ENCODE measurements around the gene MAPK4.

Gene MAPK4

DNA sequence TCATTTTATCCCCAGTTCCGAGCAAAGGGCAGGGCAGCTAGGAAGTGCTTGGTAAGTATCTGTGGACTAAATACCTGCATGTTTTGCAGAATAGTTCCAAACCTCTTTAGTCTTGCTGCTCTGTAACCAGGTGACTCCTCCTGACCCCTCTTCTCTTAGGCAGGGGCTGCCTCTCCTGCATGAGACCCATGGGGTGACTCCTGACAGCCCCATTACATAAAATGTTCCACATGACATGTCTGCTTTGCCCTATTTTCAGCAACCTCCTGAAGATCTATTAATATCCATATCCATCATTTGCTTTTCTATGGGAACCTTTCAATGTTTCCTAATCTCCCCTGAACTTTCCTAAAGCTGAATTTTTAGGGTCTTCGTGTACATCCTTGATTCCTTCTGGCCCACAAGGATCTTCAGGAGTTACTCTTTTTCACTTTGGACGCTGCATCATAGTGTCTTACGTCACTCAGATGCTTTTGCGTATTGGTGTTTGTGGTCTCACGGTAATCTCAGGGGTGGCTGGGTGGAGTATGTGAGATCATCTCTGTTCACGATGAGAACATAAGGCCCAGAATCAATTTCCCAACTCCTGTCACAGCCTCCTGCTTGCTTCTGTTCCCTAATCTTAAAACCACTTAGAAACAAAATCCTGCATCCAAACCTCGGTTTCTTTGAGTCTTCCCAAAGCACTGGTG is 76.6 kb downstream of the MAPK4 start:
- H3K27ac ChIP-seq = no peak overlapping the region
- TF ChIP-seq Cebpa-rat (IDR thresholded peaks at IDR 0.05) = no peak
- no peaks in the 10 kb centered on the region for H4K20me1 ChIP-seq
- peaks cover 67% of the 10 kb centered on the region for H3K4me1 ChIP-seq
- 0 out of 2 replicates have a peak, but pooled peaks cover 9% of the 10 kb centered on the region for H3K9me3 ChIP-seq
- H3K27me3 ChIP-seq = no peaks in the 10 kb centered on the region
- H3K9ac ChIP-seq = no peak overlapping the region
- no peaks in the 10 kb centered on the region for H3K36me3 ChIP-seq
- H3K4me2 ChIP-seq = no peak overlapping the region
- H3K4me3 ChIP-seq = no peak overlapping the region

DNA sequence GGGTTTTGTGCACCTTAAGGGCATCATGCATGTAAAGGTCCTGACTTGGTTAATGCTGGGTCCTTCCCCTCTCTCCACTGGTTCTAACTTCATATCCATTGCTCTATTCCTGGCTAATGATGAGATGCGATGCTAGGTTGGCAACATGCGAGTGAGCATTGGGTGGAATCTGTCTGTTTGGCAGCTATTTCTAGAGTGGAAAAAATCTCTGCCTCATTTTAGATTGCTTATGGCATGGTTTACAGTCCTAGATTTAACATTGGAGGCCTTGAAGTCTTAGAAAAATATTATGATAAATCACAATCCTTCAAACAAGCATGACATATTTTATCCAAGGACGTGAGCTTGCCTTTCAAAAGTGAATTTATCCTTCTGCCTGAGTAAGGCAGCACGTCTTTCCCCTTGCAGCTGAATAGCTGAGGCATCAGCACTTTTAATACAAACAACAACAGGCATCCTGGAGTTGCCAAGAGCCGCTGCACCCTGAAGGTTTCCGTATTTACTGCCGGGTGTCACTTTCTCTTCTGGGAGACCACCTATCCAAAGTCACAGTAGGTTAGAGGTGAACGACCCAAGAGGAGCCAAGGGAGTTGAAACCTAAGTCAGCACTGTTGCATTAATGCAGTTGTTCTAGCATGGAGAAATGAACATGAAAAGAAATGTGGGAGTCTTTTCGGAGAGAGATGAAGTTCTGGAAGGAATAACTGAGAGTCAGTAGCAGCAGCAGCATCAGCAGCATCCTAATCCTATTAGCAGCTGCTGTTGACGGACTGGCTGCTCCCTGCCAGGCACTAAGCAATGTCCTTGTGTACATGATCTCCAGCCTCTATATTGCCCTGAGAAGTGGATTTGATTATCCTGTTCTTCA is 78.4 kb downstream of the MAPK4 start:
- Histone ChIP-seq H3K4me3 (no peak overlapping the region), H3K27me3 (no peaks in the 10 kb centered on the region), H3K4me1 (peaks cover 52% of the 10 kb centered on the region), H3K36me3 (no peaks in the 10 kb centered on the region), H3K27ac (no peak overlapping the region), H4K20me1 (no peaks in the 10 kb centered on the region), H3K9me3 (0 out of 2 replicates have a peak, but pooled peaks cover 9% of the 10 kb centered on the region), H3K9ac (no peak overlapping the region), H3K4me2 (no peak overlapping the region)
- TF ChIP-seq Cebpa-rat (IDR thresholded peaks at IDR 0.05) = no peak

DNA sequence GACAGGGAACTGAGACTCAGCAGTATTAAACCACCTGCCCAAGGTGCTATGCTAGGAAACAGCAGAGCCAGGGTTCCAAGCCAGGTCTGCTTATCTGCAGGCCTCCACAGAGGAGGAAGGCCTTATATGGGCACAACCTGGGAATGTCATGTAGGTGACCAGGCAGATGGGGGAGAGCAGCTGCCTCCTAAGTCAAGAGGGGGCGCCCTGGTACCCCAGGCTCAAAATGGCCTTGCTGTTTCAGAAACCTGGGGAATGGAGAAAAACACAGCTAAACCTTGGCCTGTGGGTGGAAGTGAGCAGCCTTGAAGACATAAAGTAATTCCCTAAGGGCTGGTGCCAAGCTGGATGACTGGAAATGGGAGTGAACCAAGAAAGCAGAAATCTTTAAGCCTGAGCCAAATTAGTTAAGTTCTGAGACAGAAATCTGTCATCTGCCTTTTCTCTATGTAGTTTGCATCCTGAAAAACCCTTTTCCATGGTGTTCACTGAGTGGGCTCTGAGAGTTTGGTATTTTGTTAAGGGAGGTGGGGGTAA is 79.1 kb downstream of the MAPK4 start:
- H3K4me1 ChIP-seq = peaks cover 49% of the 10 kb centered on the region
- H3K9me3 ChIP-seq = 0 out of 2 replicates have a peak, but pooled peaks cover 9% of the 10 kb centered on the region
- no peaks in the 10 kb centered on the region for H3K36me3 ChIP-seq
- H3K4me2 ChIP-seq = peak overlapping the region; percentile 2; the same call in 1 of the 2 replicates
- no peak for TF ChIP-seq Cebpa-rat (IDR thresholded peaks at IDR 0.05)
- no peaks in the 10 kb centered on the region for H3K27me3 ChIP-seq
- no peaks in the 10 kb centered on the region for H4K20me1 ChIP-seq
- no peak overlapping the region for H3K9ac ChIP-seq
- H3K4me3 ChIP-seq = no peak overlapping the region
- no peak overlapping the region for H3K27ac ChIP-seq

DNA sequence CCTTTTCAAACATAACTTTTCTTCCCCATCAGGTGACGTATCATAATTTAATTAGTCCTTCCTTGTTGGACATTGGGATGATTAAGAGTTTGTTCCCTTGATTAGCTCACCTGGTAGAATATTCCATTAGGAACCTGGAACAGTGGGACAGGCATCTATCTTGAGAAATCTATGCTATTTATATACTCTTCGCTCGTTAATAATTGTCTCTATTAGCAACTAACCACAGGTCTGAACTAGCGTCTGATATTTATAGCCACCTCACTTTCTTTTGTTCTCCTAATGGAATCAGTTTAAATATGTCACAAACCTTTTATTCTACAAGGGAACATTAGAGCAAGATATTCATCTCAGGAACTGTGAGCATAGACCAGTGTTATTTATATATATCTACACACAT is 79.8 kb downstream of the MAPK4 start:
- Histone ChIP-seq H3K4me1 (peaks cover 49% of the 10 kb centered on the region), H3K27me3 (no peaks in the 10 kb centered on the region), H3K9me3 (0 out of 2 replicates have a peak, but pooled peaks cover 9% of the 10 kb centered on the region), H4K20me1 (no peaks in the 10 kb centered on the region), H3K4me2 (peak overlapping the region; percentile 18; the same call in 1 of the 2 replicates), H3K27ac (no peak overlapping the region), H3K9ac (no peak overlapping the region), H3K36me3 (no peaks in the 10 kb centered on the region), H3K4me3 (no peak overlapping the region)
- no peak for TF ChIP-seq Cebpa-rat (IDR thresholded peaks at IDR 0.05)

DNA sequence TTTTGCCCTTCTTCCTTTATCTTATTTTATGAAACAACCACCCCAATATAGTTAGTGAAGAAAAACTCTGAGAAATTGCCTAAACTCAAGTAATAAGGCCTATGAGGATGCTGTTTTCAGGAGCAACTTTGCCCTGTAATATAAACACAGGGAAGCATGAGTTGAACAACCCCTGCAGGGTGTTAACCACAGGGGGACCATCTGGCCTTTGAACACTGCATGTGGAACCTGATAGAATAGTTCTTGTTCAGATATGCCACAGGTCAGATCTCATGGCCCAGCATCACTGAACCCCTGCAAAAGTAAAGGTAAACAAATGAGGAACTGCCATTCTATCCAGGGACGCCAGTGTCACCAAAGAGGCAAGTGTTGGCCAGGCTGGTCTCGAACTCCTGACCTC is 82.6 kb downstream of the MAPK4 start:
- Histone ChIP-seq H4K20me1 (no peaks in the 10 kb centered on the region), H3K4me1 (peaks cover 30% of the 10 kb centered on the region), H3K27ac (no peak overlapping the region), H3K9ac (no peak overlapping the region), H3K36me3 (no peaks in the 10 kb centered on the region), H3K4me2 (no peak overlapping the region), H3K27me3 (no peaks in the 10 kb centered on the region), H3K4me3 (no peak overlapping the region), H3K9me3 (no peaks in the 10 kb centered on the region)
- no peak for TF ChIP-seq Cebpa-rat (IDR thresholded peaks at IDR 0.05)

DNA sequence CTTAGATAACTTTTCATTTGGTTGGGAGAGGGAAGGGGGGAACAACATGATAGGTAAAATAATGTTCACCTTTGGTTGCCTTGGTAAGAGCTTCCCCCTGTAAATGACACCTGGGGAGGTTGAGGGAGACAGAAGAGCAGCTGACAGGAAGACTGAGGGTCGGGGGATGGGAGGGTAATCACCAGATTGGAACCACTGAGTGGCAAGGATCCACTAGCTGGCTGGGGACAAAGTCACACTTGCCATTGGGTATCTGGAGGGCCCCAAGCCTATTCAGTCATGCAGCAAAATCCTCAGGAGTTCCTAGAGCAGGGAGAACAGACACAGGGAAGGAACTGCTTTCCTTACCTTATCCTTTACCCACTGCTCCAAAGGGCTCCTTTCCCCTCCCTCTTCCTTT is 84.3 kb downstream of the MAPK4 start:
- no peak for TF ChIP-seq Cebpa-rat (IDR thresholded peaks at IDR 0.05)
- H3K9me3 ChIP-seq = no peaks in the 10 kb centered on the region
- H3K4me3 ChIP-seq = no peak overlapping the region
- H3K9ac ChIP-seq = no peak overlapping the region
- peaks cover 23% of the 10 kb centered on the region for H3K4me1 ChIP-seq
- H3K27me3 ChIP-seq = no peaks in the 10 kb centered on the region
- H3K4me2 ChIP-seq = no peak overlapping the region
- no peaks in the 10 kb centered on the region for H3K36me3 ChIP-seq
- H3K27ac ChIP-seq = no peak overlapping the region
- H4K20me1 ChIP-seq = no peaks in the 10 kb centered on the region

DNA sequence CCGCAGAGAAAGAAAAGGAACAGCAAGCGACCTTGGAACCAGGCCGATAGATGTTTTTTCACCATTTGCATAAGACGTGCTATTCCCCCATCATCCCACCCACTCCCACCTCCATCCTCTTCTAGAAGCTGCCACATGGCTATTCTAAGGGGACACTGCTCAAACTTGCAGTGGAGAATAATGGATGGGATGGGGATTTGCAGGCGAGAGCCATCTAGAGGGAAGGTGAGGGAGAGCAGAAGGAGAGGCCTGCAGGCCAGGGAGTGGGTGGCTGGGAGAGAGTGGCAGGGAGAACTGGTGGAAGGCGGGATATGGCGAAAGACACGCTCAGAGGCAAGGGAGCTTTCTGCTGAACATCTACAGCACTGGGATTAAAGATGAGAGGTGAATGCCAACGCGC is 84.9 kb downstream of the MAPK4 start:
- no peak for TF ChIP-seq Cebpa-rat (IDR thresholded peaks at IDR 0.05)
- Histone ChIP-seq H3K27me3 (no peaks in the 10 kb centered on the region), H4K20me1 (no peaks in the 10 kb centered on the region), H3K9ac (no peak overlapping the region), H3K4me2 (no peak overlapping the region), H3K36me3 (no peaks in the 10 kb centered on the region), H3K27ac (no peak overlapping the region), H3K4me3 (no peak overlapping the region), H3K9me3 (no peaks in the 10 kb centered on the region), H3K4me1 (peaks cover 19% of the 10 kb centered on the region)

DNA sequence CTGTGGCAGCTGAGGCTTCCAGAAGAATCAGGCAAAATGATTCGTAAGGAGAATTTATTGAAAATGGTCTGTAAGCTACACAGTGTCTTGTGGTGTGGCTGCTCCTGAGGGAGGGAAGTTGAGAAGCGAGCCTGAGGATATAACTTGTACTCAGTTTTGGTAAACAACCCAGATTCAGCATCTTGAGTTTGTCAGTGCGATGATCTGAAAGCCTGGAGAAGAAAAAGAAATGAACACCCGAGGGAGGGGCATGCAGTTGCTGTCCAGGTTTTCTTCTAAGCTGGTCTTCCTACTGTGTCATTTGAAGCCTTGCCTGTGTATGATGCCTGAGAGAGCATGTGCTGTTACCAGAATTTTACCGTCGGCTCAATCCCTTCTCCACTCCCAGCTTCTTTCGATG is 87.3 kb downstream of the MAPK4 start:
- Histone ChIP-seq H4K20me1 (no peaks in the 10 kb centered on the region), H3K4me3 (no peak overlapping the region), H3K9ac (no peak overlapping the region), H3K4me1 (peaks cover 12% of the 10 kb centered on the region), H3K36me3 (no peaks in the 10 kb centered on the region), H3K27ac (no peak overlapping the region), H3K27me3 (no peaks in the 10 kb centered on the region), H3K9me3 (no peaks in the 10 kb centered on the region), H3K4me2 (no peak overlapping the region)
- no peak for TF ChIP-seq Cebpa-rat (IDR thresholded peaks at IDR 0.05)

DNA sequence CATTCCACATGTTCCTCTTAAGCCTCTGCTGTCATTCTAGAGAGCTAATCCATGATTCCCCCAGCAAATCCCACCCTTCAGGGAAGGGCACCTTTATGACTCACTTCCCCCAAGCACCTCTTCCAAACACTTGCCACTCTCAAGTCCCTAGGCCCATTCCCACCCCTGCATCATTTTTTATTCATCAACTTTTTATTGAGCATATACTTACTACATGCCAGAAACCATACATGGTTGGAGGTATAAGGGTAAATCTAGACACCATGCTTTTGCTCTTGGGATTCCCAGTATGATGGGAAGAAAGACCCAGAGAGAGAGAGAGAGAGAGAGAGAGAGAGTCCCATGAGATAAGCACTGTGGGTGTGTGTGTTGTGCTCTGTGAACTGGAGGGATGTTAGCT is 87.9 kb downstream of the MAPK4 start:
- Histone ChIP-seq H3K4me1 (peaks cover 12% of the 10 kb centered on the region), H3K9me3 (no peaks in the 10 kb centered on the region), H3K4me3 (no peak overlapping the region), H3K27me3 (no peaks in the 10 kb centered on the region), H4K20me1 (no peaks in the 10 kb centered on the region), H3K36me3 (no peaks in the 10 kb centered on the region), H3K27ac (no peak overlapping the region), H3K4me2 (no peak overlapping the region), H3K9ac (no peak overlapping the region)
- TF ChIP-seq Cebpa-rat (IDR thresholded peaks at IDR 0.05) = no peak

DNA sequence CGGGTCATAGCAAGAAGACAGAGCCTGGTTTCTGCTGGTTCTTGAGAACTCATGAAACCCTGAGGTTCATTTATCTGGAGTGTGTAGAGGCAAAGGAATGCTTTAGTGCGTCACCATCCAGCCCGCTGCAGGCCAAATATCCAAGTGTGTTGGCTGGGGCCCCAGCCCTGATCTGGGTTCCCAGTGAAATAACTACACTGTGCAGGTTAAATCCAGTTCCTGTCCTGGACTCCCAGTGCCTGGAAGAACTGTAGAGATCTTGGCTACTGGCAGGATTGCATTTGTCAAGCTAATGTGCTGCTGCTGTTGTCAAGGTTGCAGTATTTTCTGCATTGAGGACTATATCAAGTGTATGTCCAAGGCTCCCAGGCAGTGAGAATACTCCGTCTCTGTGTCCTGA is 89.9 kb downstream of the MAPK4 start:
- no peak overlapping the region for H3K4me2 ChIP-seq
- no peak overlapping the region for H3K9ac ChIP-seq
- no peak overlapping the region for H3K4me3 ChIP-seq
- no peaks in the 10 kb centered on the region; the same call in 1 of the 2 replicates for H3K27me3 ChIP-seq
- H4K20me1 ChIP-seq = no peaks in the 10 kb centered on the region
- peaks cover 16% of the 10 kb centered on the region for H3K4me1 ChIP-seq
- no peaks in the 10 kb centered on the region for H3K36me3 ChIP-seq
- no peak for TF ChIP-seq Cebpa-rat (IDR thresholded peaks at IDR 0.05)
- no peak overlapping the region for H3K27ac ChIP-seq
- H3K9me3 ChIP-seq = no peaks in the 10 kb centered on the region

Data from BLaER1 (cell line).